Endothelial cell of umbilical vein (primary cell): ENCODE results near the gene FMNL2. TPM values are rescaled to one million over a fixed set of nuclear protein-coding genes. Genes with fewer than 3 reads are reported as not detected.

Experiments used
- BruUV-seq: library from RNA; stranded (reverse); fragments of 400-500 nt; replicated peaks from 2 replicates; lab custom pipeline; 2021; lab: Mats Ljungman, UMichigan
- CTCF ChIA-PET: fragments of 300-600, 350-600 bp; sonication (Branson Sonifier 250); formaldehyde crosslinking; loops from one replicate; lab custom pipeline; 2021; ENCODE audit warnings: antibody characterized with exemption, inconsistent platforms; lab: Charles Lee
- POLR2A ChIA-PET: fragments of 300-600, 350-600 bp; sonication (Branson Sonifier 250); formaldehyde crosslinking; loops from one replicate; lab custom pipeline; 2021; ENCODE audit warnings: antibody characterized with exemption, inconsistent platforms; lab: Charles Lee
- DNase-seq: peaks from one replicate; pipeline ENCODE4 v3.0.0-alpha.2; 2011; ENCODE audit warnings: low read depth, low spot score
- FAIRE-seq: peaks from 2 replicates; lab custom pipeline; 2011; peaks lifted over from hg19 to GRCh38; lab: Jason Lieb, UNC
- H2AFZ ChIP-seq: 2 replicates; pipeline ENCODE4 v1.6.0; 2012; ENCODE audit warnings: low read depth, low read length, control low read depth, inconsistent platforms
- H3K27ac ChIP-seq: 2 replicates; pipeline ENCODE4 v1.5.1; 2011; ENCODE audit warnings: low read depth, mild to moderate bottlenecking, control low read depth, low read length, moderate library complexity; ENCODE audit not compliant: insufficient read depth
- H3K27me3 ChIP-seq, 2 experiments: 2 replicates each; pipeline versions ENCODE4 v1.6.0 to v1.6.1; 2011; ENCODE audit warnings: low read length in 2 of 2, mixed read lengths in 1 of 2; ENCODE audit not compliant: control insufficient read depth in 2 of 2, insufficient read depth in 2 of 2
- H3K36me3 ChIP-seq, 2 experiments: 2 replicates in 1 of 2; 3 replicates in 1 of 2; pipeline ENCODE4 v1.5.1; 2011; ENCODE audit warnings: low read length in 2 of 2, mild to moderate bottlenecking in 1 of 2, moderate library complexity in 1 of 2; ENCODE audit not compliant: control insufficient read depth in 2 of 2, insufficient read depth in 2 of 2; ENCODE audit errors: extremely low read depth in 1 of 2
- H3K4me1 ChIP-seq: 3 replicates; pipeline ENCODE4 v1.5.1; 2011; ENCODE audit warnings: mild to moderate bottlenecking, low read length; ENCODE audit not compliant: control insufficient read depth, insufficient read depth; ENCODE audit errors: extremely low read depth
- H3K4me2 ChIP-seq: 2 replicates; pipeline ENCODE4 v1.6.1; 2011; ENCODE audit warnings: low read length, control low read depth, mixed read lengths; ENCODE audit not compliant: insufficient read depth
- H3K4me3 ChIP-seq, 3 experiments: fragments of 200-600 bp in 1 of 3; sonication (generic), shearing (Covaris generic) in 1 of 3; replicated peaks in 1 of 3; 2 replicates each; pipeline ENCODE4 v1.5.1; 2011 to 2016; ENCODE audit warnings: control low read depth in 3 of 3, low read length in 3 of 3, mild to moderate bottlenecking in 2 of 3, inconsistent platforms in 1 of 3, low read depth in 1 of 3, moderate library complexity in 1 of 3; ENCODE audit not compliant: insufficient read depth in 1 of 3
- H3K79me2 ChIP-seq: 2 replicates; pipeline ENCODE4 v1.6.0; 2012; ENCODE audit warnings: low read length, inconsistent platforms; ENCODE audit not compliant: control insufficient read depth, insufficient read depth
- H3K9ac ChIP-seq: replicated peaks from 2 replicates; pipeline ENCODE3; 2011; ENCODE audit warnings: low read length, control low read depth; ENCODE audit not compliant: insufficient read depth; ENCODE audit errors: extremely low read depth
- H3K9me1 ChIP-seq: replicated peaks from 3 replicates; pipeline ENCODE4 v1.6.0; 2011; ENCODE audit warnings: mild to moderate bottlenecking, low read length; ENCODE audit not compliant: control insufficient read depth, insufficient read depth; ENCODE audit errors: extremely low read depth
- H3K9me3 ChIP-seq: replicated peaks from 2 replicates; pipeline ENCODE4 v1.5.1; 2012; ENCODE audit warnings: low read length, inconsistent platforms; ENCODE audit not compliant: control insufficient read depth, insufficient read depth
- H4K20me1 ChIP-seq: replicated peaks from 2 replicates; pipeline ENCODE3; 2011; ENCODE audit warnings: mild to moderate bottlenecking, low read length; ENCODE audit not compliant: control insufficient read depth, insufficient read depth; ENCODE audit errors: extremely low read depth
- MYC ChIP-seq: IDR thresholded peaks from one replicate; pipeline ENCODE4 v1.6.1; 2011; ENCODE audit warnings: mild to moderate bottlenecking, low read depth, low read length
- POLR2A ChIP-seq: IDR thresholded peaks from 2 replicates; pipeline ENCODE4 v1.6.1; 2012; ENCODE audit warnings: low read depth, mild to moderate bottlenecking, control low read depth, low read length
- dilution Hi-C: fragments of 300-500 bp; cut with MboI; formaldehyde crosslinking; loops from one replicate; pipeline ENCODE4 v1.15.0; 2019; ENCODE audit warnings: low sequenced_read_pairs; ENCODE audit not compliant: extremely low pct_ligation_motif_present
- intact Hi-C: fragments of 100-400 bp; cut with micrococcal nuclease; formaldehyde crosslinking; loops from one replicate; pipeline ENCODE4 v1.10.0; 2022
- polyA plus RNA-seq, 4 experiments: library from polyadenylated mRNA; depleted of rRNA in 3 of 4; stranded (reverse) in 3 of 4; unstranded in 1 of 4; fragments of >200 nt; gene quantifications; 2 replicates each; pipeline versions ENCODE4 v1.2.1 to v1.2.3, GENCODE V29; 2011 to 2012; ENCODE audit warnings: missing spikeins in 1 of 4
- total RNA-seq: library from RNA; stranded (reverse); gene quantifications from 2 replicates; pipeline ENCODE4 v1.2.3, GENCODE V29; 2021
- TF ChIP-seq, protein P1 (sequence below), 2 donors: IDR thresholded peaks; 1 replicate in 1 of 2; 2 replicates in 1 of 2; pipeline ENCODE4 v1.5.1; 2011; ENCODE audit warnings: low read length in 2 of 2, mild to moderate bottlenecking in 2 of 2, moderate library complexity in 2 of 2, control low read depth in 1 of 2, inconsistent platforms in 1 of 2, low read depth in 1 of 2; ENCODE audit not compliant: insufficient read depth in 1 of 2; ENCODE audit errors: extremely low read depth in 1 of 2

Gene FMNL2
- total and polyA plus RNA-seq, 2 donors (not counting 3 experiments of a cell fraction or from before 2014, with no cell fraction given), result 8.3 to 28.0 TPM

DNA sequence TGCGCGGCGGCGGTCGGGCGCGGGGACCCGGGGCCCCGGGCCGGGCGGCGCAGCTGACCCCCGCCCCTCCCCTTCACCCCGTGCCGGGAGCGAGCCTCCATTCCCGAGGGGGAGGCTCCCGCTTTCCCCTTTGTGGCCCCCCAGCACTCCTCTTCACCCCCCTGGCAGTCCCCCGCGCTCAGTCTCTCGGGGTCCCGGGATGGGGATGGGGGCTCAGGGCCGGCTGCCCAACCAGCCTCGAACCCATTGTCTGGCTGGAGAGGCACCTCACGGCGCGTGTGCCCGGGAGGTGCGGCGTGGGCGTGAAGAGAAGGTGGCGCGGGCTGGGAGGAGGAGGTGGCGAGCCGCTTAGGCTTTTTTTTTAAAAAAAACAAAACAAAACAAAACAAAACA is 748 bp downstream of the FMNL2 start:
- no peaks in the 10 kb centered on the region for H3K9me1 ChIP-seq
- peak overlapping the region; percentile 32 for H3K27ac ChIP-seq
- H3K27me3 ChIP-seq, result no peaks in the 10 kb centered on the region
- ChIA-PET CTCF (interaction anchor here (0.5 to 3.2 kb wide), 12 partner anchors 17 to 300 kb away, joined by 3 to 21 read pairs (median 4); no protein-coding TSS in a partner anchor), POLR2A (interaction anchor here (2.0 kb wide), 1 partner anchor 160 kb away, joined by 5 read pairs; the partner anchor contains the start of gene STAM2)
- FAIRE-seq (no peak), DNase-seq (no peak)
- peak overlapping the region; percentile 96 for H2AFZ ChIP-seq
- peaks cover 49% of the 10 kb centered on the region for H3K79me2 ChIP-seq
- no peaks in the 10 kb centered on the region for H4K20me1 ChIP-seq
- no peaks in the 10 kb centered on the region for H3K36me3 ChIP-seq
- TF ChIP-seq MYC, result no peak
- H3K9ac ChIP-seq, result peak overlapping the region; percentile 78
- no peaks in the 10 kb centered on the region for H3K9me3 ChIP-seq
- no TSS peak for BruUV-seq
- peak overlapping the region; percentile 81 for H3K4me2 ChIP-seq
- H3K4me3 ChIP-seq, result peak overlapping the region; percentile 81 to 96 (median 95)
- H3K4me1 ChIP-seq, result peaks cover 16% of the 10 kb centered on the region
- intact Hi-C loops (loop anchor here (1.0 to 10.0 kb wide), 9 partner anchors 69 to 299 kb away; partner anchors contain the start of gene STAM2), dilution Hi-C loops (no loop called here)

DNA sequence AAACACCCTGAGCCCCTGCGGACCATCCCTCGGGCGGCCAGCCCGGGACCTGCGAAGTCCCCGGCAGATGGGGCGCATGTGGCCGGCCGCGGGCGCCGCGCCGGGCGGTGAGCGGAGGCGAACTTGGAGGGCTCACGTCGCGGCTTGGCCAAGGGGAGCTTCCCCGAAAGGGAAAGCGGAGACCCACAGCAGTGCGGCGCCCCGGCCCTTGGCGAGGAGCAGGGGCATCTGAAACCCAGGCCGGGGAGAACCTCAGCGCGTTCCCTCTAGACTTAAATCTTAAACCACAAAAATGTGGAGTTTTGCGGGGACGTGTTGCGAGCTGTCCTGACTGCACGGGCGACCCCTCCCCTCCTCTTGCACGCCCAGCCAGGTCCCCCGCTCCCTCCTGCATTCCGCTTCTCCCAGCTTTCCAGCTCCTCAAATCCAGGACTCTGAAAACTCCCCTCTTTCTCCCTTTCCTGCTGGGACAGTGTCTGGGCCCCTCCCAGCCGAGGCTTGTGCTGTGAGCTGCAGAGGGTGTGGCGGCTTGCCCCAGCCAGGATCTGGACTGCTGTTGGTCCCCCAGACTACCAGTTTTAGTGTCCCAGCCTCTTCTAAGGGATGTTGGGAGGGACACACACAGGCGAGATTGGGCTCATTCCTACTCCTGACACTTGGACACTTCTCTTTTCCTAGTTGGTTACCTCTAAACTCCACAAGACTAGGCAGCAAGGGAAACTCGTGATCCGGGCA is 1.3 kb downstream of the FMNL2 start:
- H3K4me1 ChIP-seq, result peaks cover 16% of the 10 kb centered on the region
- DNase-seq, result peak; percentile 54
- POLR2A ChIA-PET, result interaction anchor here (1.0 to 2.0 kb wide), 2 partner anchors 136 to 161 kb away, joined by 3 to 5 read pairs; partner anchors contain the start of gene STAM2
- H3K9ac ChIP-seq, result peak overlapping the region; percentile 78
- no peaks in the 10 kb centered on the region for H3K27me3 ChIP-seq
- CTCF ChIA-PET, result interaction anchor here (0.5 to 3.2 kb wide), 21 partner anchors 12 to 299 kb away, joined by 3 to 21 read pairs (median 3); no protein-coding TSS in a partner anchor
- no peaks in the 10 kb centered on the region for H3K9me1 ChIP-seq
- peaks cover 54% of the 10 kb centered on the region for H3K79me2 ChIP-seq
- TSS peak; percentile 40 for BruUV-seq
- peak overlapping the region; percentile 81 for H3K4me2 ChIP-seq
- no peaks in the 10 kb centered on the region for H4K20me1 ChIP-seq
- peak overlapping the region; percentile 81 to 96 (median 95) for H3K4me3 ChIP-seq
- peak overlapping the region; percentile 90 for H2AFZ ChIP-seq
- no peaks in the 10 kb centered on the region for H3K36me3 ChIP-seq
- peak; percentile 75 for FAIRE-seq
- dilution Hi-C loops (no loop called here), intact Hi-C loops (loop anchor here (1.0 to 10.0 kb wide), 3 partner anchors 189 to 276 kb away; no protein-coding TSS in a partner anchor)
- no peaks in the 10 kb centered on the region for H3K9me3 ChIP-seq
- no peak overlapping the region for H3K27ac ChIP-seq
- TF ChIP-seq, protein P1, sequence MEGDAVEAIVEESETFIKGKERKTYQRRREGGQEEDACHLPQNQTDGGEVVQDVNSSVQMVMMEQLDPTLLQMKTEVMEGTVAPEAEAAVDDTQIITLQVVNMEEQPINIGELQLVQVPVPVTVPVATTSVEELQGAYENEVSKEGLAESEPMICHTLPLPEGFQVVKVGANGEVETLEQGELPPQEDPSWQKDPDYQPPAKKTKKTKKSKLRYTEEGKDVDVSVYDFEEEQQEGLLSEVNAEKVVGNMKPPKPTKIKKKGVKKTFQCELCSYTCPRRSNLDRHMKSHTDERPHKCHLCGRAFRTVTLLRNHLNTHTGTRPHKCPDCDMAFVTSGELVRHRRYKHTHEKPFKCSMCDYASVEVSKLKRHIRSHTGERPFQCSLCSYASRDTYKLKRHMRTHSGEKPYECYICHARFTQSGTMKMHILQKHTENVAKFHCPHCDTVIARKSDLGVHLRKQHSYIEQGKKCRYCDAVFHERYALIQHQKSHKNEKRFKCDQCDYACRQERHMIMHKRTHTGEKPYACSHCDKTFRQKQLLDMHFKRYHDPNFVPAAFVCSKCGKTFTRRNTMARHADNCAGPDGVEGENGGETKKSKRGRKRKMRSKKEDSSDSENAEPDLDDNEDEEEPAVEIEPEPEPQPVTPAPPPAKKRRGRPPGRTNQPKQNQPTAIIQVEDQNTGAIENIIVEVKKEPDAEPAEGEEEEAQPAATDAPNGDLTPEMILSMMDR (IDR thresholded peaks at IDR 0.05; ENCODE audit: extremely low read depth in 1 of 2, insufficient read depth in 1 of 2, low read depth in 1 of 2, low read length in 2 of 2), result no peak
- peak; percentile 37 for TF ChIP-seq POLR2A
